Kidney capillary endothelial cell (primary cell): ENCODE results near the gene ZNF791.
"Not testable (repeated sequence)": the region's sequence is repeated elsewhere in the genome, so short reads cannot be mapped to it uniquely, and the experiment has no call there.

ENCODE experiments used
- DNase-seq: peaks from one replicate; pipeline ENCODE4 v3.0.0-alpha.2; 2018; ENCODE audit warnings: low spot score

The ZNF791 gene

DNA sequence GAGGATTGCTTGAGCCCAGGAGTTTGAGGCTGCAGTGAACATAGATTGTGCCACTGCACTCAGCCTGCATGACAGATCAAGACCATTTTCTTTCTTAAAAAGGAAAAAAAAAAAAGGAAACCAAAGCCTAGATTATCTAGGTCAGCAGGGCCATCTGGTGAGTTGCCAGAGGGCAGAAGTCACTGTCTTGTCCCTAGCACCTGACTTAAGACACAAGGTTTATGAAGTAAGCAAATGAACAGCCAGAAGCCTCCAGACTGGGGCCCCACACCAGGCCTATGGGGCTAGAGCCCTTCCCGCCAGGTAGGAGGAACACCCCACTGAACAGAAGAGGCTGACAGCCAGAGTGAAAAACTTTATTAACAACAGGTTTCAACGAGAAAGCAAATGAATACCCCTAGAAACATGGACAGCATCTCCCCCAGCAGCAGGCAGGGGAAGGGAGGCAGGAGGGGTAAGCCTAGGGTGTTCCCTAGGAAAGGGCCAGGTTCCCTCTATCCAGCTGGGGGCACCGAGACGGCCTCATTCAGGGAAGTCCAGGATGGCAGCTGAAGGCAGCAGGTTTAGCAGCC lies 57.1 kb downstream of the ZNF791 start:
- DNase-seq: no peak

DNA sequence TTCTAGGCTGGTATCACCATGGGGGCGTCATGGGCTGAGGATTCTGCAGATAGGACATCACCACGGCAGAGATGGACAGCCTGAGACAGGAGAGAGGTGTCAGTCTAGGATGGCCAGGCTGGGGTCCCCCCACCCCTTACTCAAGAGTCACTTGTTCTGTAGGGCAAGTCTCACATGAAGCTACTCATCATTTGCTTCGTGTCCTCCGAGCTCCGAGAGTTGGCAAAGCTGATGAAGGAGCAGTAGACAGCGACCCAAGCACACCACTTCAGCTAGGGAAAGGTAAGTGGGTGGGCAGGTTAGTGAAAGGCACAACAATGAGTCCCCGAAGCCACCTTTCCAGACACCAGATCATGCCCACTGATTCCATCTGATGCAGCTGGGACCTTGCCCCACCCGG lies 57.6 kb downstream of the ZNF791 start:
- no peak for DNase-seq

DNA sequence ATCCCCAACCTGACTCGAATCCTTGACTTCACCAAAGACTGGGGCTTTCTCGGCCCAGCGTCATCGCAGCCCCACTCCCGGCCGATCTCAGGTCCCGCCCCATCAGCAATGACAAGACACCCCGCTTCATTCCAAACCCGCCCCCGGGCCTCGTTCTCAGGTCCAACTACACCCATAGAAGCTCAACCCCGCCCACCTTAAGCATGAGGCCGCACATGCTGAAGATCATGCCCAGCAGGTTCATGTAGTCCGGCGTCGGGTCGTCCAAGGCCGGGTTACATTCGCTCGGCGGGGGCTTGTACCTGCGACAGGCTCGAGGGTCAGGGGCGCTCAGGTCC lies 58.2 kb downstream of the ZNF791 start:
- no peak for DNase-seq

DNA sequence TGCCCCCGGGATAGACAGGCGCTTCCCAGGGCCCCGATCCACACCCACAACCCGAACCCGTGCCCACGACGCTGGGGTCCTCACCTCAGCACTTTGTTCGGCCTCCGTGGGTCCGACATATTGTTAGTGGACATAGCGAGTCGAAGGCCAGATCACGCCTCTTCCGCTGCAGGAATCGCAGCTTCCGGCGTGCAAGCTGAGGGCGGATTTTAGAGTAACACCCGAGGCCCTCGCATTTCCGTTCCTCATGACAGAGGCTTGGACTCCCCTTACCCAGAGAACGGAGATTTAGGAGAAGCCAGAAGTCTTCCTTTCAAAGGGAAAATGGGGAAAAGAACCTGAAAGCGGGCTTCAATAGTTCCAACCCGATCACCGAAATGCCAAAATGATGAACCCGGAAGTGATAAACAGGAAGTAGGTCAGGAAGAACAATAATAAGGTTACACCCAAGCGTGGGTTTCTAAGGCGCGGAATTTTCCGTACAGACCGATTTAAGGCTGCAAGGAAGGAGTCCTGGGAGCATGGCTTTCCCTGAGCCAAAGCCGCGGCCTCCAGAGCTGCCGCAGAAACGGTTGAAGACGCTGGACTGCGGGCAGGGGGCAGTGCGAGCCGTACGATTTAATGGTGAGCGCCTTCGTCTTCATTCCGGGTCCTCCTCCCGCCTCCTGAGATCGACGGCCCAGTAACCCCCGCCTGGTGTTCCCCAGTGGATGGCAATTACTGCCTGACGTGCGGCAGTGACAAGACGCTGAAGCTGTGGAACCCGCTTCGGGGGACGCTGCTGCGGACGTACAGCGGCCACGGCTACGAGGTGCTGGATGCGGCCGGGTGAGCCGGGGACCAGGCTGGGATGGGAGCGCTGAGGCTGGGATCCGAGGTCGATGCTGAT lies 58.8 kb downstream of the ZNF791 start:
- DNase-seq: peak; percentile 73

DNA sequence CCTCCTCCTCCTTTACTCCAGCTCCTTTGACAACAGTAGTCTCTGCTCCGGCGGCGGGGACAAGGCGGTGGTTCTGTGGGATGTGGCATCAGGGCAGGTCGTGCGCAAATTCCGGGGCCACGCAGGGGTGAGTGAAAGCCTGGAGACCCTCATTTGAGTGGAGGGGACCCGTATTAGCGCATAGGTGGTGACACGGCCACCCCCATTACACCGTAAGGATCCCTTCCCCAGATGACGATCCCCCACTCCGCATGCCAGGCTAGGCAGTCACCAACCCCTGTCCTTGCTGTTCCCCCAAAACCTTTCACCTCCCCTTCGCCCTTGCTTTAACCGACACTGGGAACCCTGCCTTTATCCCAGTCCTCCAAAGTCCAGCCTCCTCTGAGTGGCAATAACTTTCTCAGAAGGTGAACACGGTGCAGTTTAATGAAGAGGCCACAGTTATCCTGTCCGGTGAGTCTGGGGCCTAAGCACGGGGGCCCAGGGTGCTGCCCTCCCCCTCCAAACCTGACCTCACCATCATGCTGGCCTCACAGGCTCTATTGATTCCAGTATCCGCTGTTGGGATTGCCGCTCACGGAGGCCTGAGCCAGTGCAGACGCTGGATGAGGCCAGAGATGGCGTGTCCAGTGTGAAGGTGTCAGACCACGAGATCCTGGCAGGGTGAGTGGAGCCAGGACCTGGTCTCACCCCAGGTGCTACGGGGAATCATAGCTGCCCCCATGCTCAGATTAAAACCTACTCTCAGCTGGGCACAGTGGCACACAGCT lies 59.6 kb downstream of the ZNF791 start:
- no peak for DNase-seq

DNA sequence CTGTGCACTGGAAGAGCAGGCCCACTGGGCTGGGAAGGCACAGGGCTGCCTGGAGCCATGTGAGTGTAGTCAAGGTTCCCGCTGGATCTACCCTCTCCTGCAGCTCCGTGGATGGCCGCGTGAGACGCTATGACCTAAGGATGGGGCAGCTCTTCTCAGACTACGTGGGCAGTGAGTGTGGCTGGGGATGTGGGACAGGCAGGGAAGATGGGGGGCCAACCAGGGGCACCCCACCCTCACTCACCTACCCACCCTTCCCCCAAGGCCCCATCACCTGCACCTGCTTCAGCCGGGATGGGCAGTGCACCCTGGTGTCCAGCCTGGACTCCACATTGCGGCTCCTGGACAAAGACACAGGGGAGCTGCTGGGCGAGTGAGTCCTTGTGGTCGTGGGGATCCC lies 62.0 kb downstream of the ZNF791 start:
- DNase-seq: no peak

DNA sequence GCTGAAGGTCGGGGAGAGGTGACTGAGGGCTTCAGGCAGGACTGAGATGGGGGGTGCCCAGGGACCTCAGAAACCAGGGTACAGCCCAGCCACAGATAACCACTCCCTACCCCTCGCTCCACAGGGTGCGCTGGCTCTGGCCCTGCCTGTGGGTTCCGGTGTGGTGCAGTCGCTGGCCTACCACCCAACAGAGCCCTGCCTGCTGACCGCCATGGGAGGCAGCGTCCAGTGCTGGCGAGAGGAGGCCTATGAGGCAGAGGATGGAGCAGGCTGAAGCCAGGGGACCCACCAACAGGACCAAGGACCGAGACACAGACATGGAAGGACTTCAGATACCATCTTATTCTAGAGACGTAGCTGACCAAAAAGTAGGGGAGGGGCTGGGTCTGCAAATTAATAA lies 64.7 kb downstream of the ZNF791 start:
- no peak for DNase-seq

DNA sequence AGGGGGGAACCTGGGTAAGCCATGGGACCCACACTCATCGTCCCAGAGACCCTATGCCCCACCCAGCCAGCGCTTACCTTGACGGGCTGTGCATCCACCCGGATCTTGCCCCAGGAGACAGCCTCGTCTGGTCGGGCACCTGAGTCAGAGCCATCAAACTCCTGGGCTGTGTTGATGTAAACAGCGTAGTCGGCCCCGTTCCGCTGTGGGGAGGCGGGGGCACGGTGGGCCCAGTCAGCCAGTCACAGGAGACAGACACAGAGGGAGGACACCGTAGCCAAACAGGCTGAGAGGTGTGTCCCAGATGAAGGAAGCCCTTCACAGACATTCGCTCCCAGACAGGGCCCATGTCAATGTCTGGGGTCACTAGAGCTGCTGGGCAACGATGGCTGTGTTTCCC lies 65.2 kb downstream of the ZNF791 start:
- DNase-seq: no peak

DNA sequence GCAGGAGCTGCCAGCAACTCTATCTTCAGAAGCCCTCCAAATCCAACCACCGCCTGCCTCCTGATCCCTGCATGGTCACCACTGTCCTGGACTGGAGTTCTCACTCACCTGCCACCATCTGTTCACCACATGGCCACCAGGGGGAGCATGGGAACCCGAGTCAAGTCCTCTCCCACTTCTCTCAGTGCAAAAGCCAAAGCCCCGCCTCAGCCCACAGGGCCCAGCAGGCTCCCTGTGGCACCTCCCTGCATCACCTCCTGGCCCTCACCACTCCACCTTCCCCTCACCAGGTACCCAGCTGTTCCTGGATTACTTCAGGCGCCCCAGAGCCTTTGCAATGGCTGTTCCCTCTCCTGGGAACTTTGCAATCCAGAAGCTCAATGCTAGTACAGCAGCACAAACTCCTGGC lies 65.7 kb downstream of the ZNF791 start:
- peak; percentile 62 for DNase-seq

DNA sequence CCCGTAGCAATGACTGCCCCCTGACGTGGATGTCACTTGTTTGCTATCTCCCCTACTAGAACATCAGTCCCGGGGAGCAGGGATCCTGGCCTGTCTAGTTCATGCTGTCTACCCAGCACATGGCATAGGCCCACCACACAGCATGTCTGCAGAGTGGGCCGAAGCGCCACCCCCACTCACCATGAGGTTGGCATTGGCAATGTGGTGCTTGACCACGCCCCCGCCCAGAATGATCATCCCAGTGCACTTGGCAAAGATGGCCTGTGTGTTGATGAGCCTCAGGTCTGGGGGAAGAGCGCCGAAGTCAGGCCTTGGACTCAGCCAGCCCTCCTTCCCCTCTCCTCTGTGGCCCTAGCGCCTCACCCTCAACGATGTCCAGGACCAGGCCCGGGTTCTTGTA lies 66.2 kb downstream of the ZNF791 start:
- DNase-seq: no peak

DNA sequence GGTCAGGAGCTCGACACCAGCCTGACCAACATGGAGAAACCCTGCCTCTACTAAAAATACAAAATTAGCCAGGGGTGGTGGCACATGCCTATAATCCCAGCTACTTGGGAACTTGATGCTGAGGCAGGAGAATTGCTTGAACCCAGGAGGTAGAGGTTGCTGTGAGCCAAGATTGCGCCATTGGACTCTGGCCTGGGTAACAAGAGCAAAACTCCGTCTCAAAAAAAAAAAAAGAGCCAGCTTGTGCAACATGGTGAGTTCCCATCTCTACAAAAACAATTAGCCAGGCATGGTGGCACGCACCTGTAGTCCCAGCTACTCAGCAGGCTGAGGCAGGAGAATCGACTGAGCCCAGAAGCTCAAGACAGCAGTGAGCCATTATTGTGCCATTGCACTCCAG lies 67.3 kb downstream of the ZNF791 start:
- not testable (repeated sequence) for DNase-seq

DNA sequence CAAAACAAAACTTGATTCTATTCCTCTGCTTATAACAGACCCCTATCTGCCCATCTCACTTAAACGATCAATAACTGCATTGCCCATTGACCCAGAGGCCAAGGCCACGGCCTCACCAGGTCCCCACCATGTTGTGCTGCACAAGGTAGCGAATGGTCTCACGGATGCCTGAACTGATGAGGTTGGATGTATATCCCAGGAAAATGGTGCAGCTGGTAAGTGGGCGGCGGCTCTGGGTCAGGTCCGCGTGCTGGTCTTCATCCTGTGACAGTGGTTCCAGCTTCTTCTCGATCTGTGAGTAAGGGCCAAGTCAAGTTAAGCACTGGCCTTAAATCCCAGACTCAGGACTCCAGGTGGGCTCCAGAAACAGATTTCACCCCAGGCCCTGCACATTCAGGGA lies 69.3 kb downstream of the ZNF791 start:
- DNase-seq: no peak

DNA sequence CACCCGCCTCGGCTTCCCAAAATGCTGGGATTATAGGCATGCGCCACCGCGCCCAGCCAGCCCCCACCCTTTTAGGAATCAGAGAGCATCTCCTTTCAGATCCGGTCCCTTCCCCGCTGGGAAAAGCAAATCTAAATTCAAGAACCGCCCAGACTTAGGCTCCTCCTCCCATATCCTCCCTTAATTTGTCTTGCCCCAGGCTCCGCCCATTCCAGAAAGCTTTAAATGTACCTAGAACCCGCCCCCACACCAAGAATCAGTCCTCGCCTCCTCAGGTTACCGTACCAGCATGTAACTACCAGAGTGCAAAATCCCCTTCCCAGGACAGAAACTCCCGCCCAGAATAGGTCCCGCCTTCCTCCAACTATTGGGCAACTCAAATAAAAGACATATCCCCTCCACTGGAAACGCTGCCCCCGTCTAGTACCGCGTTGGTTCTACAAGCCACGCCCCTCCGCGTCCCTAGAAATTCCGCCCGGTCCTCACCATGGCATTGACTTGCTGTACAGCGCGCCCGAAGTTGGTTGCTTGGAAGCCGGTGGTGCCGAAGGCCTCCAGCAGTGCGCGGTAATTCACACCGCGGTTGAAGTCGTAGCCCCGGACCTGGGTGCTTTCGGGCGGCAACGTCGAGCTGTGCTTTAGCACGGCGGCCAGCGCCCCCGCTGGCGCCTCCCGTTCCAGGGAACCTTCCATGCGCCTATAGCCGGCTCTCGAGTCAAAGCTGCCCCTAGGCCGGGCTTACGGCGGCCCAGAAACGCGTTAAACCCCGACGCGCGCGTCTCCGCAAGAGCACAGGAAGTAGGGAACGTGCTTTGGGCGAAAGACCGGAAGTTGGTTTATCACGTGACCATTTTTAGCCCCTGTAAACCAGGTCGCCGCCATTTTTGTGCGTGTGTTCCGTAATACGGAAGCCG lies 70.6 kb downstream of the ZNF791 start, which contains the start of gene DHPS:
Gene DHPS, minus strand, starts transcription at position 807 of the 914 bp plus-strand sequence. Its CDS starts 114 bp downstream, at position 693.
- DNase-seq: peak; percentile 92
